Mucosa of descending colon (tissue), 3 donors: ENCODE data around the gene PTCRA. TPM values are rescaled to one million over a fixed set of nuclear protein-coding genes. Genes with fewer than 3 reads are reported as not detected.

ENCODE experiments used
- ATAC-seq: fragments of 200-7000 bp; cut with Tn5 transposase; one replicate; pipeline ENCODE4 v1.9.1; 2020; ENCODE audit warnings: mild to moderate bottlenecking, moderate library complexity
- DNase-seq, 3 donors: peaks; one replicate each; pipeline ENCODE4 v3.0.0-alpha.2; 2020
- H3K36me3 ChIP-seq: fragments of 200-600 bp; one replicate; pipeline ENCODE4 v1.8.0; 2021; ENCODE audit warnings: low read depth, mild to moderate bottlenecking
- H3K4me1 ChIP-seq: fragments of 200-600 bp; one replicate; pipeline ENCODE4 v1.8.0; 2021; ENCODE audit warnings: low read depth, mild to moderate bottlenecking
- H3K4me3 ChIP-seq: fragments of 200-600 bp; one replicate; pipeline ENCODE4 v1.8.0; 2021; ENCODE audit warnings: mild to moderate bottlenecking
- H3K9me3 ChIP-seq: fragments of 200-600 bp; one replicate; pipeline ENCODE4 v1.8.0; 2021; ENCODE audit warnings: mild to moderate bottlenecking
- CTCF ChIP-seq: fragments of 200-600 bp; IDR thresholded peaks from one replicate; pipeline ENCODE4 v1.8.0; 2022; ENCODE audit warnings: antibody characterized with exemption, mild to moderate bottlenecking
- intact Hi-C, 2 donors: fragments of 100-400 bp; cut with DNase I in 1 of 2; cut with micrococcal nuclease in 1 of 2; formaldehyde crosslinking; loops; one replicate each; pipeline versions ENCODE4 v1.11.0 to v1.11.1; 2022; cut with DNase I, micrococcal nuclease
- total RNA-seq, 3 donors: library from RNA; stranded (reverse); fragmentation: NEBNext Ultra II Directional in 2 of 3; extraction: Animal tissue kit (Norgen Biotek cat#: 25700) in 2 of 3; gene quantifications; one replicate each; pipeline versions ENCODE4 v1.2.1 to v1.2.4, GENCODE V29; 2021 to 2023
- donor health status: DM: no; HTN: no; CAD: no; lungs with moderate emphysema.
- donor health status: DM: no; HTN: no; CAD: no.
- donor health status: DM: no; HTN: yes; CAD: no.

Gene PTCRA
- total RNA-seq, 3 donors from 2014 or later, result not detected

GRCh38 chr6:42968126-42968701 lies 52.4 kb downstream of the PTCRA start:
- DNase-seq (no peak), ATAC-seq (no peak)
- H3K4me1 ChIP-seq, result no peaks in the 10 kb centered on the region
- H3K36me3 ChIP-seq, result no peaks in the 10 kb centered on the region
- no peaks in the 10 kb centered on the region for H3K9me3 ChIP-seq
- no peak overlapping the region for H3K4me3 ChIP-seq
- TF ChIP-seq CTCF, result no peak
- intact Hi-C loops, result no loop called here

GRCh38 chr6:42968783-42969182 lies 52.9 kb downstream of the PTCRA start:
- no peak for DNase-seq
- intact Hi-C loops, result no loop called here
- Histone ChIP-seq H3K4me1 (no peaks in the 10 kb centered on the region), H3K4me3 (no peak overlapping the region), H3K36me3 (no peaks in the 10 kb centered on the region), H3K9me3 (no peaks in the 10 kb centered on the region)
- ATAC-seq, result no peak
- TF ChIP-seq CTCF, result no peak

DNA sequence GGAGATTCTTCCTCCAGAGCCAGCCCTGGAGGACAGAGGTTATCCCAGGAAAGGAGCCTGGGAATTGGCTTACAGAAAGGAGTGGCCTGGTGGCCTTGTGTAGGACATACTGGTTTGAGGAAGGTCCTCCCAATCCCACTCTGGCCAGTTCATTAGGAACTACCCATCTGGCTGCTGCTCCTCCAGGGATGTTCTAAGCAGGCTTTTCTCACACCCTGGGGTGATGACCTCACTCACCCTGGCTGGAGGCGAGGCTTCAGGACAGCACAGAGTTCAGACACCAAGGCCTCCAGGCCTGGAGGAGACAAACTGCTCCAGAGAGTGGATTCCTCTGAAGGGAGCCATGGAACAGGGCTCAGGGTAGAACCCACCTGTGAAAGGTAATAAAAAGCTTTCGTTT lies 53.6 kb downstream of the PTCRA start:
- Histone ChIP-seq H3K9me3 (no peaks in the 10 kb centered on the region), H3K36me3 (no peaks in the 10 kb centered on the region), H3K4me3 (no peak overlapping the region), H3K4me1 (no peaks in the 10 kb centered on the region)
- ATAC-seq (no peak), DNase-seq (no peak)
- intact Hi-C loops, result no loop called here
- TF ChIP-seq CTCF, result no peak

DNA sequence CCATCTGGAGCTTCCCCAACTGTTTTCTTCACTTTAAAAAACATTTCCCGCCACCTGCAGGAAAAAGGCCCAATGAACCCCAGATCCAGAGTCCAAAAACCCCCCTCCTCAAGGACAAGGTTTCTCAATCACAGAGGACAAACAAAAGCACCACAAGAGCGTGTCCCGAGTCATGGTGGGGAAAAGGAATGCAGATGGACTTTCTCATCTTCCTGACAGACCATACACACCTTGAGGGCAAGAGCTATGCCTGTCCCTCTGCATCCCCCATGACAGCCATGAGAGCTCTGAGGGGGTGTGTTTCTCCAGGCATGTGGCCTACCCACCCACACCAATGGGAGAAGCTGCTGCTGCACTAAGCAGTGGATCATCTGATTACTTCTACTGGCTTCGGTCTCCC lies 54.1 kb downstream of the PTCRA start:
- TF ChIP-seq CTCF, result no peak
- no peak for DNase-seq
- no peaks in the 10 kb centered on the region for H3K4me1 ChIP-seq
- H3K4me3 ChIP-seq, result no peak overlapping the region
- H3K9me3 ChIP-seq, result no peaks in the 10 kb centered on the region
- no peaks in the 10 kb centered on the region for H3K36me3 ChIP-seq
- intact Hi-C loops, result no loop called here
- ATAC-seq, result no peak

GRCh38 chr6:42970871-42971612 lies 55.2 kb downstream of the PTCRA start:
- Histone ChIP-seq H3K4me3 (no peak overlapping the region), H3K36me3 (no peaks in the 10 kb centered on the region), H3K4me1 (no peaks in the 10 kb centered on the region), H3K9me3 (no peaks in the 10 kb centered on the region)
- no peak for ATAC-seq
- DNase-seq, result no peak
- TF ChIP-seq CTCF, result no peak
- intact Hi-C loops, result no loop called here
